GM12892 (cell line): Measurements from ENCODE around the gene GDA.

Source experiments
- DNase-seq: peaks from one replicate; pipeline ENCODE4 v3.0.0; 2011; ENCODE audit not compliant: insufficient read length
- FAIRE-seq: peaks from 2 replicates; lab custom pipeline; 2011; peaks lifted over from hg19 to GRCh38; lab: Jason Lieb, UNC
- POLR2A ChIP-seq: IDR thresholded peaks from 2 replicates; pipeline ENCODE4 v1.6.1; 2011; ENCODE audit warnings: low read depth, low read length, control low read depth
- POLR2AphosphoS5 ChIP-seq: IDR thresholded peaks from 2 replicates; pipeline ENCODE4 v1.6.1; 2011; ENCODE audit warnings: low read depth, low read length, control low read depth
- TAF1 ChIP-seq: IDR thresholded peaks from 2 replicates; pipeline ENCODE4 v1.6.1; 2011; ENCODE audit warnings: low read depth, mild to moderate bottlenecking, control low read depth, low read length, borderline replicate concordance

GDA gene

DNA sequence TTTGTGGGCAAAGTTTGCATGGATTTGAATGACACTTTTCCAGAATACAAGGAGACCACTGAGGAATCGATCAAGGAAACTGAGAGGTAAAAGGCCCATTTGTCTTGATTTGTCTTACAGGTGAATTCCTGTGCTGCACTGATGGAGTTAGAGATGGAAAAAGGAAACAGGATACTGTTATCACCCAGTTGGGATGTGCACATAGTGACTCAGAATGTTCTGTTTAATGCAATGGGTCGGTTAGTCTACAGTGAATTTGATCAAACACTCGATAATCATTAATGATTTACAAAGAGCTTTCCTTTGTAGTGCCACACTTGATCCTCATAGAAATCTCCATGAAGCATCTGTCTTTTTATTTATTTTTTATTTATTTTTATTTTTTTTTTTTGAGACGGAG, 64.7 kb downstream of the GDA start:
- no peak for DNase-seq
- FAIRE-seq: no peak
- no peak for TF ChIP-seq POLR2A
- no peak for TF ChIP-seq POLR2AphosphoS5
- TF ChIP-seq TAF1: no peak

GRCh38 chr9:72217306-72217842, 68.1 kb downstream of the GDA start:
- FAIRE-seq: no peak
- no peak for DNase-seq
- no peak for TF ChIP-seq POLR2A
- TF ChIP-seq POLR2AphosphoS5: no peak
- no peak for TF ChIP-seq TAF1

DNA sequence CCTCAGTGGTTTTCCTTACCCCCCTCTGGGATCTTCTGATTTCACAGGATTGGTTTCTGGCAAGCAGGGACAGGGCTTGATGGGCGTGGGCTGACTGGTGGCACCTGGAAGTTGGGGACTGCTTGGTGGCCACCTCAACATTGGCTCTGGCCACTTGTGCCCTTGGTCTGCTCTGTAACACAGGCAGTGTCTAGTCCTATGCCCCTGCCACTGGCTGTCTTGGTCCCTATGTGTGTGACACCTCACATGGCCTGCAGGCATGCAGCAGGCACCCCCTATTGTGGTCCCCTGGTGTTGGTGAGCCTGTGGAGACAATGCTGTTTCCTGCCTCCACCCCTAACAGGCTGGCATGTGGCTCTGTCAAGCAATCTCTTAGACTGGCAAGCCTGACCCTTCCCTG, 71.3 kb downstream of the GDA start:
- TF ChIP-seq TAF1 (no peak), POLR2A (no peak), POLR2AphosphoS5 (no peak)
- DNase-seq: no peak
- no peak for FAIRE-seq

GRCh38 chr9:72226146-72226812, 77.0 kb downstream of the GDA start:
- TF ChIP-seq POLR2A (no peak), TAF1 (no peak), POLR2AphosphoS5 (no peak)
- no peak for FAIRE-seq
- DNase-seq: no peak

DNA sequence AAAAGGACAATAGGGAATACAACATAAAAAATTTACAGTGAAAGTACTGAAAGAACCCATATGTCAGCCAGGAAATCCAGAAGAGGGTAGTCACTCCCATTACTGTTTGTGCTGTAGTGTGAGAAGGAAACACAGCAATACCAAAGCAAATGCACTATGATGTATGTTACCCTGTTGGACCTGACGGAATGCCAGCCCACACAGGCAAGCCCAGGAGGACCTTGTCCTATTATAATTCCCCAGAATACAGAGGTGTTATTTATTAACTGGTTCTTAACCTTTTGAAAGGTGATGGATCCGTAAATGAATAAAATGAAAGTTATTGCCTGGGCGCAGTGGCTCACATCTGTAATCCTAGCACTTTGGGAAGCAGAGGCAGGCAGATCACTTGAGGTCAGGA, 79.0 kb downstream of the GDA start:
- no peak for FAIRE-seq

GRCh38 chr9:72232778-72233177, 83.5 kb downstream of the GDA start:
- no peak for DNase-seq
- TF ChIP-seq POLR2AphosphoS5 (no peak), POLR2A (no peak), TAF1 (no peak)
- FAIRE-seq: no peak

More for the DNA sequence above, 79.0 kb downstream of the GDA start:
- DNase-seq: no peak
- TF ChIP-seq TAF1 (no peak), POLR2A (no peak), POLR2AphosphoS5 (no peak)

- no peak for FAIRE-seq
- TF ChIP-seq POLR2AphosphoS5 (no peak), TAF1 (no peak), POLR2A (no peak)
- DNase-seq: no peak
These were observed 98.3 kb downstream of the GDA start for GRCh38 chr9:72247549-72247948.

DNA sequence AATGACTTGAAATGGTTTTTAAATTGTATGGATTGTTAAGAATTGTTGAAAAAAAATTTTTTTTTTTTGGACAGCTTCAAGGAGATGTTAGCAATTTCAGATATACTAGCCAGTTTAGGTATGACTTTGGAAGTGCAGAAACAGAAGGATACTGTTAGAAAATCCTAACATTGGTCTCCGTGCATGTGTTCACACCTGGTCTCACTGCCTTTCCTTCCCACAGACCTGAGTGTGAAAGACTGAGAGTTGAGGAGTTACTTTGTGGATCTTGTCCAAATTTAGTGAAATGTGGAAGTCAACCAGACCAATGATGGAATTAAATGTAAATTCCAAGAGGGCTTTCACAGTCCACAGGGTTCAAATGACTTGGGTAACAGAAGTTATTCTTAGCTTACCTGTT, 102.3 kb downstream of the GDA start:
- no peak for TF ChIP-seq POLR2A
- TF ChIP-seq TAF1: no peak
- TF ChIP-seq POLR2AphosphoS5: no peak
- FAIRE-seq: no peak
- no peak for DNase-seq

- DNase-seq (no peak), FAIRE-seq (no peak)
- TF ChIP-seq TAF1 (no peak), POLR2AphosphoS5 (no peak), POLR2A (no peak)
These were observed 105.8 kb downstream of the GDA start for GRCh38 chr9:72254901-72255545.

DNA sequence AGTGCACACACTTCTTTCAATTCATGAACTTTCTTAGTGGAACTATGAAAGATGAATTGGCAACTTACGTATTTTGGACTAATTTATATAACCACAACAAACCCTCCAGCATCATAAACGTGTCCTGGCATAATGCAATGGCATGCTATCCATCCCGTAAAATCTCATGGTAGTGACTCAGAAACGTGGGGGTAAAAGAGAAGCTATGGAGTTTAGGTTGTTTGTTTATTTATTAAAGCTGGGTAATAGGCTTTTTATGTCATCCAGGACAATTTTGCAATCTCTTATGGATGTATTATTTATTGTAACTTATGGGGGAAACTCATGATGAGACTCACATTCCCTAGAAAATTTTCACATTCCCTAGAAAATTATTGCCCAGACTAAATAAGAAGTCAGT, 106.3 kb downstream of the GDA start:
- no peak for DNase-seq
- FAIRE-seq: no peak
- TF ChIP-seq POLR2A (no peak), TAF1 (no peak)

GRCh38 chr9:72256931-72257330, 107.7 kb downstream of the GDA start:
- FAIRE-seq (no peak), DNase-seq (no peak)
- no peak for TF ChIP-seq POLR2AphosphoS5
- no peak for TF ChIP-seq TAF1
- no peak for TF ChIP-seq POLR2A

- TF ChIP-seq TAF1: no peak
- TF ChIP-seq POLR2AphosphoS5: no peak
- no peak for TF ChIP-seq POLR2A
- FAIRE-seq (no peak), DNase-seq (no peak)
These were observed 108.6 kb downstream of the GDA start for GRCh38 chr9:72257814-72258213.
